GM21825 (cell line): ENCODE data around the gene SMURF2.
"Not testable (repeated sequence)": the region's sequence is repeated elsewhere in the genome, so short reads cannot be mapped to it uniquely, and the experiment has no call there.

Experiments
- ATAC-seq: cut with Tn5 transposase; IDR thresholded peaks from one replicate; pipeline ENCODE4 v1.9.1; 2021; ENCODE audit warnings: mild to moderate bottlenecking, moderate library complexity; ENCODE audit not compliant: unreplicated experiment

Gene SMURF2

GRCh38 chr17:64632606-64633005 lies 29.5 kb downstream of the SMURF2 start:
- ATAC-seq = no peak

GRCh38 chr17:64632194-64632593 lies 29.9 kb downstream of the SMURF2 start:
- no peak for ATAC-seq

- no peak for ATAC-seq
These were observed 31.5 kb downstream of the SMURF2 start for GRCh38 chr17:64630309-64631223.

DNA sequence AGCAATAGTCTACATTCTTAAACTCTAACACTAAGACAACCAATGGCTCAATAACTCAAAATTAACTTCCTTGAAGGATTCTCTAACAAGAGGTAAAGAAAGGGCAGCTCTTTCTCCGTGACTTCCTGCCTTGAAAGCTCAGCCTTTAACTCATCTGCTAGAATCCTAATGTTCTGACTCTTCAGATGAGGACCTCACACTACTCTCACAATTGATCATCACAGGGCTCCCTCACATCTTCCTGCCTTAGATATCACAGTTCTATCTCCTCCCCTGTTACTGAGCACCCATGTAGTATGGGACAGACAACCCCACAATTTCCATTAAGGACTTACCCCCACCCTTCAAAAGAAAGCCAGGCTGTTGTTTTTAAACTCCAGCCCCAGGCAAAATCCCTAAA lies 33.5 kb downstream of the SMURF2 start:
- no peak for ATAC-seq

DNA sequence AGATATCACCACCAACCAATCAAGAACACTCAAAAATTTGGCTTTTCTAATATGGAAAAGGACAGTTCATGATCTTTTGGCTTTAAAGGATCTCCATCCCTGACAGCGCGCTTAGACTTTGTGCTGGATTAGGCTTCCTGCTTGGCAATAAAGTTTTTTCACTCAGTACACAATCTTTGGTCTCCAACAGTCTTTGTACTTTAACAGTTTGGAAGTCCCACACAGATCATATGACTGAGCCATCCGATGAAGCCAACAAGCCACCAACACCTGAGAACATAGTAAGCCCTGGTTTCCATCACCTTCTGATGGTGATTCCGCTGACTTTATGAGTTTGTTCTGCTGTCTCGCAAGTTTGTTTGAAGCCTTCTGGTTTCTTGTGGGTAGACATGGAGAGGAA lies 34.3 kb downstream of the SMURF2 start:
- no peak for ATAC-seq

DNA sequence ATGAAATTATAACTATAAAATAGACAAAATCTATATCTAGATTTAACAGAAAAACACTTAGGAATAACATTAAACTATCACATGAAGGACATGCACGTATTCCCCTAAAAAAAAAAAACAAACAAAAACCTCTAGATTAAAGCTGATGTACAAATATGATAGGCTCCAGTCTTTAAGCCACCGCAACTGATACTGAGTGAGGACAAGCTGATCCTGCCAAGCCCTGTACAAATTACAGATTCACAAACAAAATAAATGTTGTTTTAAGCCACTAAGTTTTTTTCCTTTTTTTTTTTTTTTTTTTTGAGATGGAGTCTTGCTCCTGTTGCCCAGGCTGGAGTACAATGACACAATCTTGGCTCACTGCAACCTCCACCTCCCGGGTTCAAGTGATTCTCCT lies 35.3 kb downstream of the SMURF2 start:
- ATAC-seq = no peak

- no peak for ATAC-seq
These were observed 36.6 kb downstream of the SMURF2 start for GRCh38 chr17:64625541-64625940.

GRCh38 chr17:64622931-64623654 lies 39.0 kb downstream of the SMURF2 start:
- ATAC-seq = no peak

DNA sequence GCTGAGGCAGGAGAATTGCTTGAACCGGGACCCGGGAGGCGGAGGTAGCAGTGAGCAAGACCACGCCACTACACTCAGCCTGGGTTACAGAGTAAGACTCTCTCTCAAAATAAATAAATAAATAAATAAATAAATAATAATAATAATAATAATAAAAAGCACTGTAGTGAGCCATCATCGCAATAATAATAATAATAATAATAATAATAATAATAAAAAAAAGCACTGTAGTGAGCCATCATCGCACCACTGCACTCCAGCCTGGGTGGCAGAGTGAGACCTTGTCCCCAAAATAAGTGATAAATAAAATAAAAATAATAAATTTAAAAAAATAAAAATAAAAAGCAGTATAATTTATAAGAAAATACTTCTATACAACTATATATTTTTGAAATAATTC lies 40.3 kb downstream of the SMURF2 start:
- no peak for ATAC-seq

DNA sequence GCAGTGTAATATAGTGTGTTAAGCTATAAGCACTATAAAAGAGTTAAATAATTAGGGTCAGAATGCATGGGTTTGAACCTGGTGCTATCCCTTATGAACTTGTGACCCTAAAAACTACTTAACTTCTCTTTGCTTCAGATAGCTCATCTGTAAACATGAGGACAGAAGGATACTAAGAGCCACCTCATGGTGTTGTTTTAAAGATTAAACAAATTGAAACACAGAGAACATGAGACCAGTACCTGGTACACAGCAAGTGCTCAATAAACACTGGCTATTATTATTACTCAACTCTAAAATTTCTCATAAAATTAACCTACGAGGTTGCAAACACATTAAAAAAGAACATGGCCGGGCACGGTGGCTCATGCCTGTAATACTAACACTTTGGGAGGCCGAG lies 43.3 kb downstream of the SMURF2 start:
- no peak for ATAC-seq

DNA sequence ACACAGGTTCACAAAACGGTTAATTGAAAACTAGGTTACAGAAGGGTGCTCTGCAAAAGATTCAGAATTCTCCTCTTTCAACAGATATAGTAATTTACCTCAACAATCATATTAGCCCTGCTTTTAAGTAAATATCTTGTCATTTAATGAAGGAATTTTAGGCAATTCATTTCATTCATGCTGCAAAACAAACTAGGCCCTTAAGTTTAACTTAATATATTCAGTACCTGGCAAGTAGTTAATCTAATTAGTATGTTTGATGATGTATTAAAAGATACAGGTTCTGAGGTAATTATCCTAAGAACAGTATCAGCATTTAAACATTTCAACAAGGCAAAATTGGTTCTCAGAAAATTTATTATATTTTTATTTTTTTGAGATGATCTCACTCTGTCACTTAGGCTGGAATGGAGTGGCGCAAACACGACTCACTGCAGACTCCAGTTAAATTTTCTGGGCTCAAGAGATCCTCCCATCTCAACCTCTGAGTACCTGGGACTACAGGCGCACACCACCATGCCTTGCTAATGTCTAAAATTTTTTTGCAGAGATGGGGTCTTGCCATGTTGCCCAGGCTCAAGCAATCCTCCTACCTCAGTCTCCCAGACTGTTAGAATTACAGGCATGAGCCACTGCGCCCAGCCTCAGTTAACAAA lies 44.9 kb downstream of the SMURF2 start:
- no peak for ATAC-seq

GRCh38 chr17:64615028-64615677 lies 47.0 kb downstream of the SMURF2 start:
- no peak for ATAC-seq

DNA sequence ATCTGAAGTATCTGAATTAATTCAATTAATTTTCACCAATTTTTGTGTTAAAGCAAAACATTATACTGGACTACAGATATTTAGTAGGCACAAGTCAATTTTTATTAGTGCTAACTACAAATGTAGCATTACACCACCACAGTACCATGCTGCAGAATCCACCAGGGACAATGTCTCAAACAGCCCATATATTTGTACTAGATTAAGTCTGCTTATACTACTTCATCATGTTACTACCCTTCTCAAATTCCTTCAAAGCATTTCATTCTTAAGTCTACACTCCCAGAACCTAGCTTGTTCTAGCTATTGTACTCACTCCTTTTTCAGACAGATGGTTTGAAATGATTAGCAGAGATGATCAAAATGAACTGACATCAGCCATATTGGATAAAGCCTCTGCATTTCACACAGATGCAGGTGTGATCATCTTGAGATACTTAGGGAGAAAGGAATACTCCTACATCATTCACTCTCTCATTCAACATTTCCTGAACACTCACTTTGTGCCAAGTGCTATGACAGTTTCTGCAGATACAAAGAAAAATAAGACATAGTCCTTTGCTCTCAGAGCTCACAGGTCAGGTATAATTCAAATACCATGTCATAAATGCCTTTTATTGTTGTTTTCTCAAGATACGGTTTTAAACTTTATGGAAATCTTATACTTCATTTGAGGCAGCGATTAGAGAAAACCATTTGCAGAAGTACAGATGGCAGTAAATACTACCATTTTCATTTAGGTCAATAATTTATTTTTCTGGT lies 47.7 kb downstream of the SMURF2 start:
- no peak for ATAC-seq

DNA sequence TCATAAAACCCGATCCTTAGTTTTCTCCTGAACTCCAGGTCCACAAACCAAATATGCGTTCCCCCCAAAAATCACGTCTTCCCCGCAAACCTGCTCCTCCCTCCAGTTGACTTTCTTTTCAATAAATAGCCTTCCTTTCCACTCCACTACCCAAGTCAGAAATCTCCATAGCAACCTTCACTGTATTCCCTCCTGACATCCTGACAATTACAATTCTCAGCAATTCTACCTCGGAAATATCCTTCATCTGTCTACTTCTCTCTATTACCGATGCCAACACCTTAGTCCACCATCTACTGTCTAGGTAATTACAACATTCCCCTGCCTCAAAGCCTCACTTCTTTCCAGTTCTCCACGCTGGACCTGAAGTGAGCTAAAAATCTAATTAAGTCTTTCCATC lies 50.7 kb downstream of the SMURF2 start:
- no peak for ATAC-seq

- not testable (repeated sequence) for ATAC-seq
These were observed 51.9 kb downstream of the SMURF2 start for GRCh38 chr17:64610244-64610643.

- no peak for ATAC-seq
These were observed 53.5 kb downstream of the SMURF2 start for GRCh38 chr17:64608571-64608981.

DNA sequence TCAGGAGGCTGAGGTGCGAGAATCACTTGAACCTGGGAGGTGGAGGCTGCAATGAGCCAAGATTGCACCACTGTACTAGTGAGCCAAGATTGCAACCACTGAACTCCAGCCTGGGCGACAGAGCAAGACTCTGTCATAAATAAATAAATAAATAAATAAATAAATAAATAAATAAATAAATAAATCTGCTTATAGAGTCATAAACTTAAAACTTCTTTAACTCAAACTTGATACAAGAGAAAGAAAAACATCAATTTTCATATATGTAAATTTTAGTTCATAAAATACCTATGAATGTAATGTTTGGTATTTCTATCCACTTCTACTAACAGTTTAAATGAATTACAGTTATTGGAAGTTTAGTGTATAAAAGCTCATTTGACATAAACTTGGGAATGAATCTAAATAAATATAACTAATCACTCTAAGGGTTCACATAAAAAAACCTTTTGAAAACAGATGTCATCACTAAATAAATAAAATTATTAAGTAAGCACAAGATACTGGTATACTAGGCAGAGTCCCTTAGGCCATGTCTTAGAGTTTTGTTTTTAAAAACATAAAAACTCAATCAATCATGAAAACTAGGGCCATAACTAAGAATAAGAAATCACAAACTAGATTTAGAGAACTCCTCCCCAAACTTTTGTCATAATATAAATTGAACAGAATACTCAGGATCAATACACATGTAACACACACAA lies 54.1 kb downstream of the SMURF2 start:
- ATAC-seq = no peak

DNA sequence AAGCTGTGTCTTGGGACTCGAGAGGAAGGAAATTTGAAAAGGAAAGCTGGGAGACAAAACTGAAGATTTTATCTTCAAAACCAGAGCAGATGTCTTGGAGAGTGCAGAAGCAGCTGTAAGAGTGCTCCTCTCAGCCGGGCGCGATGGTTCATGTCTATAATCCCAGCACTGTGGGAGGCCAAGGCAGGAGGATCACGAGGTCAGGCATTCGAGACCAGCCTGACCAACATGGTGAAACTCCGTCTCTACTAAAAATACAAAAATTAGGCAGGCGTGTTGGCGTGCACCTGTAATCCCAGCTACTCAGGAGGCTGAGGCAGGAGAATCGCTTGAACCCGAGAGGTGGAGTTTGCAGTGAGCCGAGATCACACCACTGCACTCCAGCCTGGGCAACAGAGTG lies 57.6 kb downstream of the SMURF2 start:
- not testable (repeated sequence) for ATAC-seq

DNA sequence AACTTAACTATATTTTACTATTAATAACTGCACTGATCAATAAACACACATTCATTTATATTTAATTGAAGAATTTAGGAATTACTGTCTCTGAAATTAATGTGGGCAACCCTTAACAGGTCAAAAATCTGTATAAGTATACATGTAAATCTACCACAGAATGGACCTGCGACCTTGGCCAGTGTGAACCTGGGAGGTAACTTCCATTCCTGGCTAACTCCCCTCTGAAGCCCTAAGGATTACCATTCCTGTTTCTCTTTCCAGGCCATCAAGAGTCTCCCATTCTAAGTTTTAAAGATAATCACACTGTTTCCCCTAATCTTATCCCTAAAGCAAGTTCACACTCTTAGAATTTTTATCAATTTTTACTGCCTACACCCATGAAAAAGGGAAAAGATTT lies 58.1 kb downstream of the SMURF2 start:
- ATAC-seq = no peak

GRCh38 chr17:64599827-64600226 lies 62.3 kb downstream of the SMURF2 start:
- ATAC-seq = no peak
